ENCODE measurements around the gene IFRD1.
A peak's percentile ranks its signal among the peaks of the same experiment; 100 is the strongest.

IFRD1 gene

GRCh38 chr7:112420236-112420861 is 29.9 kb upstream of the IFRD1 start:
- no peak overlapping the region for H3K4me2 ChIP-seq (ENCODE audit: low read depth, low read length, poor library complexity, severe bottlenecking)
- no peaks in the 10 kb centered on the region for H3K9me2 ChIP-seq (replicated peaks; ENCODE audit: low read depth, low read length)
- no peaks in the 10 kb centered on the region for H3K79me2 ChIP-seq (ENCODE audit: insufficient read depth, low read length)
- TF ChIP-seq EZH2phosphoT487 (IDR thresholded peaks at IDR 0.05; ENCODE audit: borderline replicate concordance) = no peak
- TF ChIP-seq, protein P1, sequence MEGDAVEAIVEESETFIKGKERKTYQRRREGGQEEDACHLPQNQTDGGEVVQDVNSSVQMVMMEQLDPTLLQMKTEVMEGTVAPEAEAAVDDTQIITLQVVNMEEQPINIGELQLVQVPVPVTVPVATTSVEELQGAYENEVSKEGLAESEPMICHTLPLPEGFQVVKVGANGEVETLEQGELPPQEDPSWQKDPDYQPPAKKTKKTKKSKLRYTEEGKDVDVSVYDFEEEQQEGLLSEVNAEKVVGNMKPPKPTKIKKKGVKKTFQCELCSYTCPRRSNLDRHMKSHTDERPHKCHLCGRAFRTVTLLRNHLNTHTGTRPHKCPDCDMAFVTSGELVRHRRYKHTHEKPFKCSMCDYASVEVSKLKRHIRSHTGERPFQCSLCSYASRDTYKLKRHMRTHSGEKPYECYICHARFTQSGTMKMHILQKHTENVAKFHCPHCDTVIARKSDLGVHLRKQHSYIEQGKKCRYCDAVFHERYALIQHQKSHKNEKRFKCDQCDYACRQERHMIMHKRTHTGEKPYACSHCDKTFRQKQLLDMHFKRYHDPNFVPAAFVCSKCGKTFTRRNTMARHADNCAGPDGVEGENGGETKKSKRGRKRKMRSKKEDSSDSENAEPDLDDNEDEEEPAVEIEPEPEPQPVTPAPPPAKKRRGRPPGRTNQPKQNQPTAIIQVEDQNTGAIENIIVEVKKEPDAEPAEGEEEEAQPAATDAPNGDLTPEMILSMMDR (conservative IDR thresholded peaks at IDR 0.05; ENCODE audit: low read length) = no peak
- no peaks in the 10 kb centered on the region for H4K20me1 ChIP-seq (ENCODE audit: insufficient read depth, low read length, poor library complexity, severe bottlenecking)
- H3K27me3 ChIP-seq (ENCODE audit: insufficient read depth, low read length, poor library complexity, severe bottlenecking) = no peaks in the 10 kb centered on the region
- H3K9ac ChIP-seq (ENCODE audit: low read depth, low read length, poor library complexity, severe bottlenecking) = no peak overlapping the region
- H3K4me3 ChIP-seq (ENCODE audit: low read length, poor library complexity, severe bottlenecking) = no peak overlapping the region
- no peaks in the 10 kb centered on the region for H3K36me3 ChIP-seq (ENCODE audit: insufficient read depth, low read length)
- H3K4me1 ChIP-seq (ENCODE audit: insufficient read depth, low read length, poor library complexity, severe bottlenecking) = peaks cover 60% of the 10 kb centered on the region
- no peak overlapping the region; the same call in none of the 2 replicates for H2AFZ ChIP-seq (ENCODE audit: low read length)
- no peaks in the 10 kb centered on the region for H3F3A ChIP-seq (ENCODE audit: low read depth)
- H3K9me3 ChIP-seq (ENCODE audit: insufficient read depth, low read depth, low read length) = no peaks in the 10 kb centered on the region

GRCh38 chr7:112421666-112422486 is 28.4 kb upstream of the IFRD1 start:
- H3K79me2 ChIP-seq (ENCODE audit: insufficient read depth, low read length) = no peaks in the 10 kb centered on the region
- H3K9me3 ChIP-seq (ENCODE audit: insufficient read depth, low read depth, low read length) = no peaks in the 10 kb centered on the region
- no peaks in the 10 kb centered on the region for H3K27me3 ChIP-seq (ENCODE audit: insufficient read depth, low read length, poor library complexity, severe bottlenecking)
- no peaks in the 10 kb centered on the region for H3K36me3 ChIP-seq (ENCODE audit: insufficient read depth, low read length)
- H3K9ac ChIP-seq (ENCODE audit: low read depth, low read length, poor library complexity, severe bottlenecking) = peak overlapping the region; percentile 51
- peak overlapping the region; percentile 71 for H3K4me2 ChIP-seq (ENCODE audit: low read depth, low read length, poor library complexity, severe bottlenecking)
- H3F3A ChIP-seq (ENCODE audit: low read depth) = no peaks in the 10 kb centered on the region
- H4K20me1 ChIP-seq (ENCODE audit: insufficient read depth, low read length, poor library complexity, severe bottlenecking) = no peaks in the 10 kb centered on the region
- H3K4me1 ChIP-seq (ENCODE audit: insufficient read depth, low read length, poor library complexity, severe bottlenecking) = peaks cover 45% of the 10 kb centered on the region
- TF ChIP-seq EZH2phosphoT487 (IDR thresholded peaks at IDR 0.05; ENCODE audit: borderline replicate concordance) = no peak
- TF ChIP-seq, protein P1 (conservative IDR thresholded peaks at IDR 0.05; ENCODE audit: low read length) = peak; percentile 38
- H3K4me3 ChIP-seq (ENCODE audit: low read length, poor library complexity, severe bottlenecking) = peak overlapping the region; percentile 55
- peak overlapping the region; percentile 63 for H2AFZ ChIP-seq (ENCODE audit: low read length)
- no peaks in the 10 kb centered on the region for H3K9me2 ChIP-seq (replicated peaks; ENCODE audit: low read depth, low read length)

DNA sequence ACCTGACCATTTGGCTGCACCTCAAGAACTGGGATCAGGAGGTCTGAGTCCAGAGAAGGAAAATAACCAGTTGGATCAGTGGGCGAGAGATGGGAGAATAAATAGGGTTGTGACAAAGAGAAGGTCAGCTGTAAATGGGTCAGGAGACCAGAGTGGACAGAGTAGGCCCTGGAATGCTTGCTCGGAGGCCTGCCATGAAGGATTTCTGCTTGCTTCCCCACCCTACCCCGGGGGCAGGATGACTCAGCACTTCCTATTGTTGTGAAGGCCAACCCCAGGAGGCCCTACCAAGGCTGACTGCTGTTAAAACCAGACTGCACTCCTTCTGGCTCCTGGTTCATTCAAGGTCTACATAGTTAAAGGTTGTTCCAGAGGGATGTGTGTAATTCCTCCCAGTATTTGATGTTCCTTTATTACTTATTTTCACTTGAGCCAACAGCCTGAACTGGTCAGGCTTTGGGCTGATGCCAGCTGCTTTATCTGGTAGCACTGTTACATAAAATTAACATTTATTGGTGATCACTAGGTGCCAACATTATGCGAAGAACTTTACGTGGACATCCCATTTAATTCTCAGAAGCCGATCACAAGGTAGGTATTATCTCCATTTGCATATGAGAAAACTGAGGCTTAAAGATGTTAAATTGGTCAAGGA is 27.3 kb upstream of the IFRD1 start:
- H2AFZ ChIP-seq (ENCODE audit: low read length) = peak overlapping the region; percentile 35
- no peak for TF ChIP-seq EZH2phosphoT487 (IDR thresholded peaks at IDR 0.05; ENCODE audit: borderline replicate concordance)
- TF ChIP-seq, protein P1 (conservative IDR thresholded peaks at IDR 0.05; ENCODE audit: low read length) = no peak
- peak overlapping the region; percentile 71 for H3K4me2 ChIP-seq (ENCODE audit: low read depth, low read length, poor library complexity, severe bottlenecking)
- H3K9me2 ChIP-seq (replicated peaks; ENCODE audit: low read depth, low read length) = no peaks in the 10 kb centered on the region
- peak overlapping the region; percentile 55 for H3K4me3 ChIP-seq (ENCODE audit: low read length, poor library complexity, severe bottlenecking)
- peak overlapping the region; percentile 51 for H3K9ac ChIP-seq (ENCODE audit: low read depth, low read length, poor library complexity, severe bottlenecking)
- H3K4me1 ChIP-seq (ENCODE audit: insufficient read depth, low read length, poor library complexity, severe bottlenecking) = peaks cover 43% of the 10 kb centered on the region
- H3K9me3 ChIP-seq (ENCODE audit: insufficient read depth, low read depth, low read length) = no peaks in the 10 kb centered on the region
- H3F3A ChIP-seq (ENCODE audit: low read depth) = no peaks in the 10 kb centered on the region
- H4K20me1 ChIP-seq (ENCODE audit: insufficient read depth, low read length, poor library complexity, severe bottlenecking) = no peaks in the 10 kb centered on the region
- H3K79me2 ChIP-seq (ENCODE audit: insufficient read depth, low read length) = no peaks in the 10 kb centered on the region
- no peaks in the 10 kb centered on the region for H3K27me3 ChIP-seq (ENCODE audit: insufficient read depth, low read length, poor library complexity, severe bottlenecking)
- H3K36me3 ChIP-seq (ENCODE audit: insufficient read depth, low read length) = no peaks in the 10 kb centered on the region

All from Loucy (cell line).